WTC11 (cell line): ENCODE measurements around the gene ALDOB. TPM values are rescaled to one million over a fixed set of nuclear protein-coding genes. Genes with fewer than 3 reads are reported as not detected.

Experiments
- ATAC-seq: fragments of 200-7000 bp; cut with Tn5 transposase; 2 replicates; pipeline ENCODE4 v1.10.0; 2021; ENCODE audit warnings: mild to moderate bottlenecking, moderate library complexity
- CTCF ChIA-PET: fragments of 300-600 bp; sonication (Branson Sonifier 250); formaldehyde crosslinking; loops from one replicate; lab custom pipeline; 2021; ENCODE audit warnings: antibody characterized with exemption; lab: Charles Lee
- POLR2A ChIA-PET: fragments of 350-600 bp; sonication (Branson Sonifier 250); formaldehyde crosslinking; loops from one replicate; lab custom pipeline; 2021; ENCODE audit warnings: antibody characterized with exemption; lab: Charles Lee
- DNase-seq: peaks from one replicate; pipeline ENCODE4 v3.0.0; 2021; ENCODE audit warnings: low spot score
- H3K27ac Mint-ChIP-seq: 2 replicates; pipeline ENCODE4 v1.8.0; 2021; ENCODE audit warnings: mixed read lengths
- H3K27me3 Mint-ChIP-seq: 2 replicates; pipeline ENCODE4 v1.8.0; 2021; ENCODE audit warnings: low read depth, mild to moderate bottlenecking, moderate library complexity, mixed read lengths
- H3K36me3 Mint-ChIP-seq: 2 replicates; pipeline ENCODE4 v1.8.0; 2021; ENCODE audit warnings: mixed read lengths
- H3K4me1 Mint-ChIP-seq: 2 replicates; pipeline ENCODE4 v1.8.0; 2022; ENCODE audit warnings: mixed read lengths
- H3K4me3 Mint-ChIP-seq: 2 replicates; pipeline ENCODE4 v1.8.0; 2021; ENCODE audit warnings: mild to moderate bottlenecking, moderate library complexity, mixed read lengths
- H3K9me3 Mint-ChIP-seq: 2 replicates; pipeline ENCODE4 v1.8.0; 2021; ENCODE audit warnings: mixed read lengths
- ELF4 ChIP-seq: sonication (generic); formaldehyde crosslinking; IDR thresholded peaks from 2 replicates; pipeline ENCODE4 v1.8.1; 2022; ENCODE audit warnings: low read depth, mild to moderate bottlenecking, moderate library complexity, missing genetic modification reagents
- ETV6 ChIP-seq: sonication (generic); formaldehyde crosslinking; IDR thresholded peaks from 2 replicates; pipeline ENCODE4 v1.8.1; 2022; ENCODE audit warnings: mild to moderate bottlenecking, missing genetic modification reagents
- FOXJ3 ChIP-seq: sonication (generic); formaldehyde crosslinking; IDR thresholded peaks from 2 replicates; pipeline ENCODE4 v1.9.0; 2021; ENCODE audit warnings: missing genetic modification reagents, mild to moderate bottlenecking, borderline replicate concordance
- FOXK1 ChIP-seq: sonication (generic); formaldehyde crosslinking; IDR thresholded peaks from 2 replicates; pipeline ENCODE4 v1.8.0; 2022; ENCODE audit warnings: mild to moderate bottlenecking, moderate library complexity, missing genetic modification reagents
- GABPB1 ChIP-seq: sonication (generic); formaldehyde crosslinking; IDR thresholded peaks from 2 replicates; pipeline ENCODE4 v1.8.1; 2023; ENCODE audit warnings: mild to moderate bottlenecking, missing genetic modification reagents
- GRHL2 ChIP-seq: fragments of 250-450 bp; sonication (Bioruptor Pico); IDR thresholded peaks from 2 replicates; pipeline ENCODE4 v1.8.0; 2022; ENCODE audit warnings: mild to moderate bottlenecking, moderate library complexity; ENCODE audit not compliant: insufficient replicate concordance, severe bottlenecking
- HMGA2 ChIP-seq: fragments of 250-450 bp; sonication (Bioruptor Pico); IDR thresholded peaks from 2 replicates; pipeline ENCODE4 v1.4.0; 2021; ENCODE audit warnings: mild to moderate bottlenecking, moderate library complexity
- NR1H2 ChIP-seq: sonication (generic); formaldehyde crosslinking; IDR thresholded peaks from 2 replicates; pipeline ENCODE4 v1.9.0; 2021; ENCODE audit warnings: mild to moderate bottlenecking, moderate library complexity, missing genetic modification reagents
- NR3C1 ChIP-seq: sonication (generic); formaldehyde crosslinking; conservative IDR thresholded peaks from 2 replicates; pipeline ENCODE4 v1.8.1; 2023; ENCODE audit warnings: low read depth, mild to moderate bottlenecking, missing genetic modification reagents
- SOX15 ChIP-seq: fragments of 250-450 bp; sonication (Bioruptor Pico); IDR thresholded peaks from 2 replicates; pipeline ENCODE4 v1.9.0; 2021; ENCODE audit warnings: mild to moderate bottlenecking
- ZNF423 ChIP-seq: fragments of 250-450 bp; sonication (Bioruptor Pico); IDR thresholded peaks from 2 replicates; pipeline ENCODE4 v2.1.2; 2022; ENCODE audit warnings: mild to moderate bottlenecking, moderate library complexity
- total RNA-seq: library from RNA; stranded (reverse); gene quantifications from 3 replicates; pipeline ENCODE4 v1.2.3, GENCODE V29; 2021
- TF ChIP-seq, protein P1 (sequence below): sonication (generic); formaldehyde crosslinking; conservative IDR thresholded peaks from 2 replicates; pipeline ENCODE4 v1.8.1; 2023; ENCODE audit warnings: mild to moderate bottlenecking, low read depth, missing genetic modification reagents, moderate library complexity
- TF ChIP-seq, protein P2 (sequence below): sonication (generic); formaldehyde crosslinking; IDR thresholded peaks from 2 replicates; pipeline ENCODE4 v1.8.1; 2023; ENCODE audit warnings: mild to moderate bottlenecking, missing genetic modification reagents, moderate library complexity
- TF ChIP-seq, protein P3 (sequence below): sonication (generic); formaldehyde crosslinking; IDR thresholded peaks from 2 replicates; pipeline ENCODE4 v1.8.1; 2023; ENCODE audit warnings: mild to moderate bottlenecking, missing genetic modification reagents
- TF ChIP-seq, protein P4 (sequence below): fragments of 250-450 bp; sonication (Bioruptor Pico); IDR thresholded peaks from 2 replicates; pipeline ENCODE4 v1.9.0; 2021; ENCODE audit warnings: mild to moderate bottlenecking
- TF ChIP-seq, protein P5 (sequence below): sonication (generic); formaldehyde crosslinking; IDR thresholded peaks from 2 replicates; pipeline ENCODE4 v1.8.1; 2022; ENCODE audit warnings: low read depth, missing genetic modification reagents, borderline replicate concordance
- TF ChIP-seq, protein P6 (sequence below): sonication (generic); formaldehyde crosslinking; IDR thresholded peaks from 2 replicates; pipeline ENCODE4 v1.8.1; 2023; ENCODE audit warnings: mild to moderate bottlenecking, moderate library complexity, missing genetic modification reagents

ALDOB gene
- total RNA-seq, 1 experiment from 2014 or later, result 0.94 TPM

DNA sequence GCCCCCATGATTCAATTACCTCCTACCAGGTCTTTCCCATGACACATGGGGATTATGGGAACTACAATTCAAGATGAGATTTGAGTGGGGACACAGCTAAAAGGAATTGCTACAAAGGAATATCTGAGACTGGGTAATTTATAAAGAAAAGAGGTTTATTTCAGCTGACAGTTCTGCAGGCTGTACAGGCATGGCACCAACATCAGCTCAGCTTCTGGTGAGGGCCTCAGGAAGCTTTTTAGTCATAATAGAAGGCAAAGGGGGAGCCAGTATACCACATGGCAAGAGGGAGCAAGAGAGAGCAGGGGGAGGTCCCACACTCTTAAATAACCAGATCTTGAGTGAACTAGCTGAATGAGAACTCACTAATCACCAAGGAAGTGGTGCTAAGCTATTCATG, 11.2 kb upstream of the ALDOB start:
- Mint-ChIP-seq H3K36me3 (peaks cover 3% of the 10 kb centered on the region), H3K9me3 (peaks cover 10% of the 10 kb centered on the region), H3K4me1 (peaks cover 8% of the 10 kb centered on the region), H3K27ac (no peak overlapping the region), H3K27me3 (no peaks in the 10 kb centered on the region; the same call in none of the 2 replicates), H3K4me3 (no peak overlapping the region)
- POLR2A ChIA-PET, result interaction anchor here (0.6 to 0.8 kb wide), 2 partner anchors 19 to 40 kb away, joined by 3 read pairs; no protein-coding TSS in a partner anchor
- no peak for DNase-seq
- CTCF ChIA-PET, result interaction anchor here (1.0 to 1.4 kb wide), 4 partner anchors 10 to 40 kb away, joined by 3 to 5 read pairs (median 3); a partner anchor contains a TSS
- ATAC-seq, result no peak
- TF ChIP-seq, protein P1, sequence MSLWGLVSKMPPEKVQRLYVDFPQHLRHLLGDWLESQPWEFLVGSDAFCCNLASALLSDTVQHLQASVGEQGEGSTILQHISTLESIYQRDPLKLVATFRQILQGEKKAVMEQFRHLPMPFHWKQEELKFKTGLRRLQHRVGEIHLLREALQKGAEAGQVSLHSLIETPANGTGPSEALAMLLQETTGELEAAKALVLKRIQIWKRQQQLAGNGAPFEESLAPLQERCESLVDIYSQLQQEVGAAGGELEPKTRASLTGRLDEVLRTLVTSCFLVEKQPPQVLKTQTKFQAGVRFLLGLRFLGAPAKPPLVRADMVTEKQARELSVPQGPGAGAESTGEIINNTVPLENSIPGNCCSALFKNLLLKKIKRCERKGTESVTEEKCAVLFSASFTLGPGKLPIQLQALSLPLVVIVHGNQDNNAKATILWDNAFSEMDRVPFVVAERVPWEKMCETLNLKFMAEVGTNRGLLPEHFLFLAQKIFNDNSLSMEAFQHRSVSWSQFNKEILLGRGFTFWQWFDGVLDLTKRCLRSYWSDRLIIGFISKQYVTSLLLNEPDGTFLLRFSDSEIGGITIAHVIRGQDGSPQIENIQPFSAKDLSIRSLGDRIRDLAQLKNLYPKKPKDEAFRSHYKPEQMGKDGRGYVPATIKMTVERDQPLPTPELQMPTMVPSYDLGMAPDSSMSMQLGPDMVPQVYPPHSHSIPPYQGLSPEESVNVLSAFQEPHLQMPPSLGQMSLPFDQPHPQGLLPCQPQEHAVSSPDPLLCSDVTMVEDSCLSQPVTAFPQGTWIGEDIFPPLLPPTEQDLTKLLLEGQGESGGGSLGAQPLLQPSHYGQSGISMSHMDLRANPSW (CRISPR knock-in tag), result no peak
- TF ChIP-seq SOX15 (no peak), GABPB1 (CRISPR knock-in tag) (no peak), FOXJ3 (CRISPR knock-in tag) (no peak), NR3C1 (no peak), ELF4 (CRISPR knock-in tag) (no peak), ZNF423 (CRISPR knock-in tag) (no peak), GRHL2 (CRISPR knock-in tag) (no peak), ETV6 (no peak)
- TF ChIP-seq, protein P2, sequence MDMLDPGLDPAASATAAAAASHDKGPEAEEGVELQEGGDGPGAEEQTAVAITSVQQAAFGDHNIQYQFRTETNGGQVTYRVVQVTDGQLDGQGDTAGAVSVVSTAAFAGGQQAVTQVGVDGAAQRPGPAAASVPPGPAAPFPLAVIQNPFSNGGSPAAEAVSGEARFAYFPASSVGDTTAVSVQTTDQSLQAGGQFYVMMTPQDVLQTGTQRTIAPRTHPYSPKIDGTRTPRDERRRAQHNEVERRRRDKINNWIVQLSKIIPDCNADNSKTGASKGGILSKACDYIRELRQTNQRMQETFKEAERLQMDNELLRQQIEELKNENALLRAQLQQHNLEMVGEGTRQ (CRISPR knock-in tag), result no peak
- TF ChIP-seq, protein P3, sequence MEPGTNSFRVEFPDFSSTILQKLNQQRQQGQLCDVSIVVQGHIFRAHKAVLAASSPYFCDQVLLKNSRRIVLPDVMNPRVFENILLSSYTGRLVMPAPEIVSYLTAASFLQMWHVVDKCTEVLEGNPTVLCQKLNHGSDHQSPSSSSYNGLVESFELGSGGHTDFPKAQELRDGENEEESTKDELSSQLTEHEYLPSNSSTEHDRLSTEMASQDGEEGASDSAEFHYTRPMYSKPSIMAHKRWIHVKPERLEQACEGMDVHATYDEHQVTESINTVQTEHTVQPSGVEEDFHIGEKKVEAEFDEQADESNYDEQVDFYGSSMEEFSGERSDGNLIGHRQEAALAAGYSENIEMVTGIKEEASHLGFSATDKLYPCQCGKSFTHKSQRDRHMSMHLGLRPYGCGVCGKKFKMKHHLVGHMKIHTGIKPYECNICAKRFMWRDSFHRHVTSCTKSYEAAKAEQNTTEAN, result no peak
- TF ChIP-seq, protein P4, sequence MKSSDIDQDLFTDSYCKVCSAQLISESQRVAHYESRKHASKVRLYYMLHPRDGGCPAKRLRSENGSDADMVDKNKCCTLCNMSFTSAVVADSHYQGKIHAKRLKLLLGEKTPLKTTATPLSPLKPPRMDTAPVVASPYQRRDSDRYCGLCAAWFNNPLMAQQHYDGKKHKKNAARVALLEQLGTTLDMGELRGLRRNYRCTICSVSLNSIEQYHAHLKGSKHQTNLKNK (CRISPR knock-in tag), result no peak

DNA sequence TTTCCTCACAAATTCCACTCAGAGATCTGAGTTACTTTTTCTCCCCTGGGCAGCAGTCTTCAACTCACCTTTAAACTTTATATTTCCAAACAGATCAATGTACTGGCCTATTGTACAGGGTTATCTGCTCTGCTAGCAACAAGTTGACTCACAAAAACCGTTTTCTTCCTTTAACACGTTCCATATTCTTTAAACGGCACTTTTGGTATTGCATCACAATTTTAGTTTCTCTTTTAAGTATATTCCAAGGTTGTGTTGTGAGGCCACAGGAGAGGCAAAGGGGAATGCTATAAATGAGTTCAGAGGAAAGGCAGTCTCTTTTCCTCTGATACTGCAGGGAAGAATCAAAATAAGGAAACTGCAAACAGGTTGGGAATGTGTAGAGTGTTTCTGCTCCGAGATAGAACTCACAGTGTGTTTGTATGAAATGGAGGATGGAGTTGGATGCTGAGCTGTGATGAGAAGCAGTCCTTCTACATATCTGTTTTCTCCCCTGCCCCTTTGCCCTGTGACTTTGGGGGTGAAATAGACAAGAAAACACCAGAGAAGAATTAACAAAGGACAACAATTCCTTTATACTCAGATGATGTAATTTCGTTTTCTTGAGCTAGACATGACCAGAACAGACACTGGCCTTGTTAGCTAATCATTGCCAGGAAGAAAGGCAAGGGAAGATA, 9.9 kb upstream of the ALDOB start:
- ChIA-PET POLR2A (no interaction called here), CTCF (interaction anchor here (1.0 to 1.4 kb wide), 5 partner anchors 11 to 57 kb away, joined by 3 to 5 read pairs (median 3); a partner anchor contains a TSS)
- H3K27me3 Mint-ChIP-seq, result no peaks in the 10 kb centered on the region; the same call in none of the 2 replicates
- H3K36me3 Mint-ChIP-seq, result no peaks in the 10 kb centered on the region
- H3K27ac Mint-ChIP-seq, result no peak overlapping the region
- ATAC-seq (no peak), DNase-seq (no peak)
- H3K9me3 Mint-ChIP-seq, result no peaks in the 10 kb centered on the region
- H3K4me1 Mint-ChIP-seq, result peaks cover 8% of the 10 kb centered on the region
- no peak for TF ChIP-seq HMGA2 (CRISPR knock-in tag)
- peak; percentile 89 for TF ChIP-seq GABPB1 (CRISPR knock-in tag)
- no peak overlapping the region for H3K4me3 Mint-ChIP-seq

DNA sequence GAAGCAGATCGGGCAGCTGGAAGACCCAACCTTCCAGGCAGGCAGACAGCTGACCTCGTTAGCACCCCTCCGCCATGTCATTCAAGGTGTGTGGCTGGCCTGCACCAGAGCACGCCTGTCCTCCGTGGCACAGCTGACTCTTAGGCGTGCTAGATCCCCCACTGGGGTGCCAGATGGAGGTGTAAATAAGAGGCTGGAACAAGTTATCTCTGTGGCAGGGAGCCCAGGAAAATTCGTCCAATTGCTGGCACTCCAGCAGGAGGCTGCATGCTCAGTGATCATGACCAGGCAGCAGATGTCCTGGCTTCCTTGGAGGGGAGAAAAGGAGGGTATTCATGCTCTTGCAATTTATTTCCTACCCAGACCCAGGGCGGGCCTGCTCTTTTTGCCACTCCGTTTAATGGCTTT, 7.8 kb upstream of the ALDOB start:
- ChIA-PET POLR2A (no interaction called here), CTCF (interaction anchor here (0.8 kb wide), 1 partner anchor 16 kb away, joined by 3 read pairs; no protein-coding TSS in a partner anchor)
- Mint-ChIP-seq H3K9me3 (no peaks in the 10 kb centered on the region), H3K36me3 (no peaks in the 10 kb centered on the region), H3K27me3 (no peaks in the 10 kb centered on the region; the same call in 1 of the 2 replicates), H3K4me3 (no peak overlapping the region), H3K27ac (no peak overlapping the region), H3K4me1 (no peaks in the 10 kb centered on the region; the same call in 1 of the 2 replicates)
- DNase-seq, result no peak
- ATAC-seq, result no peak
- TF ChIP-seq, protein P5, sequence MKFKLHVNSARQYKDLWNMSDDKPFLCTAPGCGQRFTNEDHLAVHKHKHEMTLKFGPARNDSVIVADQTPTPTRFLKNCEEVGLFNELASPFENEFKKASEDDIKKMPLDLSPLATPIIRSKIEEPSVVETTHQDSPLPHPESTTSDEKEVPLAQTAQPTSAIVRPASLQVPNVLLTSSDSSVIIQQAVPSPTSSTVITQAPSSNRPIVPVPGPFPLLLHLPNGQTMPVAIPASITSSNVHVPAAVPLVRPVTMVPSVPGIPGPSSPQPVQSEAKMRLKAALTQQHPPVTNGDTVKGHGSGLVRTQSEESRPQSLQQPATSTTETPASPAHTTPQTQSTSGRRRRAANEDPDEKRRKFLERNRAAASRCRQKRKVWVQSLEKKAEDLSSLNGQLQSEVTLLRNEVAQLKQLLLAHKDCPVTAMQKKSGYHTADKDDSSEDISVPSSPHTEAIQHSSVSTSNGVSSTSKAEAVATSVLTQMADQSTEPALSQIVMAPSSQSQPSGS (CRISPR knock-in tag), result no peak
- TF ChIP-seq NR1H2 (CRISPR knock-in tag) (no peak), FOXK1 (CRISPR knock-in tag) (no peak)
- TF ChIP-seq, protein P6, sequence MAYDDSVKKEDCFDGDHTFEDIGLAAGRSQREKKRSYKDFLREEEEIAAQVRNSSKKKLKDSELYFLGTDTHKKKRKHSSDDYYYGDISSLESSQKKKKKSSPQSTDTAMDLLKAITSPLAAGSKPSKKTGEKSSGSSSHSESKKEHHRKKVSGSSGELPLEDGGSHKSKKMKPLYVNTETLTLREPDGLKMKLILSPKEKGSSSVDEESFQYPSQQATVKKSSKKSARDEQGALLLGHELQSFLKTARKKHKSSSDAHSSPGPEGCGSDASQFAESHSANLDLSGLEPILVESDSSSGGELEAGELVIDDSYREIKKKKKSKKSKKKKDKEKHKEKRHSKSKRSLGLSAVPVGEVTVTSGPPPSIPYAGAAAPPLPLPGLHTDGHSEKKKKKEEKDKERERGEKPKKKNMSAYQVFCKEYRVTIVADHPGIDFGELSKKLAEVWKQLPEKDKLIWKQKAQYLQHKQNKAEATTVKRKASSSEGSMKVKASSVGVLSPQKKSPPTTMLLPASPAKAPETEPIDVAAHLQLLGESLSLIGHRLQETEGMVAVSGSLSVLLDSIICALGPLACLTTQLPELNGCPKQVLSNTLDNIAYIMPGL (CRISPR knock-in tag), result no peak
